ENCODE data around the gene IL36RN.
A peak's percentile ranks its signal among the peaks of the same experiment; 100 is the strongest.

The IL36RN gene

DNA sequence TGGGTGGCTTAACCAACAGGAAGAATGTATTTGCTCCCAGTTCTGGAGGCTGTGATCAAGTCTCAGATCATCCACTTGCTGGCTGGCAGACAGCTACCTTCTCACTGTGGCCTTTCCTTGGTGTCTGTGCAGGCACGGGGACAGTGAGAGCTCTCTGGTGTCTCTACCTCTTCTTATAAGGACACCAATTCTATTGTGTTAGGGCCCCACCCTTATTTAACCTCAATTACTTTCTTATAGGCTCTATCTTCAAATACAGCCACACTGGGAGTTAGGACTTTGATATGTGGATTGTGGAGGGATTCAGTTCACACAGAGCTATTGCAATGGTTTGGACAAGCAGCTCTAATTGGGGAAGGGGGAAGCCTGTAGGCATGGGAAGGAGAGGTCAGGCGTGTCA is 43.1 kb downstream of the IL36RN start:
- DNase-seq (ENCODE audit: low spot score), result no peak

GRCh38 chr2:113103277-113103676 is 44.3 kb downstream of the IL36RN start:
- no peak for DNase-seq (ENCODE audit: low spot score)

GRCh38 chr2:113104054-113104611 is 45.1 kb downstream of the IL36RN start:
- DNase-seq (ENCODE audit: low spot score), result no peak

GRCh38 chr2:113105047-113105785 is 46.2 kb downstream of the IL36RN start:
- DNase-seq (ENCODE audit: low spot score), result peak; percentile 15

- DNase-seq (ENCODE audit: low spot score), result no peak
Observed at GRCh38 chr2:113111121-113111520, 52.1 kb downstream of the IL36RN start.

- no peak for DNase-seq (ENCODE audit: low spot score)
Observed at GRCh38 chr2:113111823-113112287, 52.9 kb downstream of the IL36RN start.

DNA sequence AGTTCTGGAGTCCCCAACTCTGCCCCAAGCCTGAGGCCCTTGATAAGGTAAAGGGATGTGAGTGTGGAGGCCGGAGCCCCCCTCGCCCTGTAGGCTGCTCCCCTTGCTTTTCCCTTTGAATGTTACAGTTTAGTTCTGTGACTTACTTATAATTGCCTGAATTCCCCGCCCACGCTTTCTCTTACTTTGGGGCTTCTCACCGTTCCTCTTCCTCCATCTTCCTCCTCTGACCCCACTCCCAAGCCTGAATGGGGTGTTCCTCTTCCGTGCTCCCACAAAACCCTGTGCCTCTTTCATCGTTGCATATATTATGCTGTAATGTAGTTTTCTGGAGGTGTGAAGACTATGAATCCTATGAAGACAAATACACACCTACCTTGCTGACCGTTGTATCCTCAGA is 53.4 kb downstream of the IL36RN start:
- no peak for DNase-seq (ENCODE audit: low spot score)

GRCh38 chr2:113112871-113113270 is 53.9 kb downstream of the IL36RN start:
- no peak for DNase-seq (ENCODE audit: low spot score)

DNA sequence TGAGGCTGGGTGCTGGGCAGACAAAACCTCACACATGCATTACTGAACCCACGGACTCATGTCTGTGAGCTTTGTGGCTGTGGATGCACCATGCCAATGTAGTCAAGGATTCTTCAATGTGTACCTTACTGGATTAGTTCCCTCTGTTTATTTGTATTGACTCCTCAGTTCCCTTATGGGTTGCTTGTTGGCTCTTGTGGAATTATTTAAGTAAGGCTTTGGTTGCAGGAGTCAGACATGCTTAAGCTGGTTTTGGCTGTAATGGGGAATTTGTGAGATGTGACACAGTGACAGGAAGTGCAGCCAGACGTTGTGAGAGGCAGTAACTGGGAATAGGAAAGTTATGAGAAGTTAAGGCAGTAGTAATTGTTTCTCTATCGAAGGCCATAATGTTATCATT is 54.8 kb downstream of the IL36RN start:
- no peak for DNase-seq (ENCODE audit: low spot score)

Measured in CD4-positive, alpha-beta T cell treated with Interleukin-15 for 4 hours (primary cell).